GM12873 (cell line): ENCODE measurements around the gene PAQR8.

Experiments
- CTCF ChIP-seq: IDR thresholded peaks from 2 replicates; pipeline ENCODE4 v1.5.1; 2012; ENCODE audit warnings: low read depth, mild to moderate bottlenecking, moderate library complexity, low read length, control low read depth; ENCODE audit not compliant: insufficient read depth; ENCODE audit errors: missing control alignments

PAQR8 gene

GRCh38 chr6:52381249-52381648 is 19.3 kb downstream of the PAQR8 start:
- TF ChIP-seq CTCF, result no peak

- no peak for TF ChIP-seq CTCF
Measured at GRCh38 chr6:52384145-52384766, 22.3 kb downstream of the PAQR8 start.

- no peak for TF ChIP-seq CTCF
Measured at GRCh38 chr6:52385074-52385473, 23.1 kb downstream of the PAQR8 start.

GRCh38 chr6:52388790-52389189 is 26.8 kb downstream of the PAQR8 start:
- TF ChIP-seq CTCF, result no peak

GRCh38 chr6:52389264-52389625 is 27.3 kb downstream of the PAQR8 start:
- no peak for TF ChIP-seq CTCF

- TF ChIP-seq CTCF, result no peak
Measured at GRCh38 chr6:52389626-52390360, 27.8 kb downstream of the PAQR8 start.

GRCh38 chr6:52390361-52390727 is 28.4 kb downstream of the PAQR8 start:
- no peak for TF ChIP-seq CTCF
